ENCODE data around the gene VASN. TPM values are rescaled to one million over a fixed set of nuclear protein-coding genes. Genes with fewer than 3 reads are reported as not detected.
A peak's percentile ranks its signal among the peaks of the same experiment; 100 is the strongest.

VASN gene
- total and polyA plus RNA-seq, 9 of the 15 experiments (the other 6 are each of a cell fraction or from before 2014, with no cell fraction given) = 0.01 to 2.5 (median 0.41) TPM; not detected in 1

DNA sequence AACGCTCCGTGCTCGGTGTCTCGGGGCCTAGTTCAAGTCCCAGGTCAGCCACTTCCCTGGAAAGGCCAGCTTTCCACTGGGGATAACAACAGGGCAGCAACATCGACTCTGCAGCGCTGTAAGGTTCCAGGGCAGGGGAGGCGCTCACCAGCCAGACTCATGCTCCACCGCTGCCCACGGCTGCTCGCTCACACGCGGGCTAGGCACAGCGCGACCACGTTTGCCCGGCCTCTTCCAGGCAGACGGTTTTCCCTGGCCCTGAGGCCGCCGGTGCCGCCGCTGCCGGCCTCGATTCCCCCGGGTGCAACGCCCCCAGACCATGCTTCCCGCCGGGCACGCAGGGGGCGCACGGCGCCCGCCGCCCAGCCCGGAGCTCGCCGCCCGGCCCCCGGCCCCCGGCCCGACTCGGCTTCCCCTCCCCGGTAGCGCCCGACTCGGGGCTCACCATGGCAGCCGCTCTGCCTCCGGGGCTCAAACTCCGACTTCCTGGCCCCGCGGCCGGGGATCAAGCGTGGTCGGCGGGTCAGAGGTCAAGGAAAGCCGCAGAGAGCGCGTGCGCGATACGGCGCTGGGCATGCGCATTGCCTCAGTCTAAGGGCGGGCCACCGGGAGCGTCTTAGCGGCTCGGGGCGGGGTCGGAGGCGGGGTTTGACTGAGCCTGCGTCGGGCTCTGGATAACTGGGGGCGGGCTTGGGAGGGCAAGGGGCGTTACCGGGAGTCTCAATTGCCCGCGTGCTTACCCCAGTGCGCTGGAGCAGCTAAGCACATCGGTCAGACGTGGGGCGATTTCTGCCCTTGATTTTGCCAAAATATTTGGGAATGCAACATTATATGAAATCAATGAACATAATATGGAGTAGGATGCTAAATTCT lies 20.6 kb upstream of the VASN start, which contains the start of gene PAM16 (continued):
- TF ChIP-seq, protein P1, sequence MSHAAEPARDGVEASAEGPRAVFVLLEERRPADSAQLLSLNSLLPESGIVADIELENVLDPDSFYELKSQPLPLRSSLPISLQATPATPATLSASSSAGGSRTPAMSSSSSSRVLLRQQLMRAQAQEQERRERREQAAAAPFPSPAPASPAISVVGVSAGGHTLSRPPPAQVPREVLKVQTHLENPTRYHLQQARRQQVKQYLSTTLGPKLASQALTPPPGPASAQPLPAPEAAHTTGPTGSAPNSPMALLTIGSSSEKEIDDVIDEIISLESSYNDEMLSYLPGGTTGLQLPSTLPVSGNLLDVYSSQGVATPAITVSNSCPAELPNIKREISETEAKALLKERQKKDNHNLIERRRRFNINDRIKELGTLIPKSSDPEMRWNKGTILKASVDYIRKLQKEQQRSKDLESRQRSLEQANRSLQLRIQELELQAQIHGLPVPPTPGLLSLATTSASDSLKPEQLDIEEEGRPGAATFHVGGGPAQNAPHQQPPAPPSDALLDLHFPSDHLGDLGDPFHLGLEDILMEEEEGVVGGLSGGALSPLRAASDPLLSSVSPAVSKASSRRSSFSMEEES (CRISPR knock-in tag; IDR thresholded peaks at IDR 0.05) = no peak
- no peak for TF ChIP-seq HNRNPLL (IDR thresholded peaks at IDR 0.05; ENCODE audit: low read depth, low read length, poor library complexity, severe bottlenecking)
- TF ChIP-seq, protein P2, sequence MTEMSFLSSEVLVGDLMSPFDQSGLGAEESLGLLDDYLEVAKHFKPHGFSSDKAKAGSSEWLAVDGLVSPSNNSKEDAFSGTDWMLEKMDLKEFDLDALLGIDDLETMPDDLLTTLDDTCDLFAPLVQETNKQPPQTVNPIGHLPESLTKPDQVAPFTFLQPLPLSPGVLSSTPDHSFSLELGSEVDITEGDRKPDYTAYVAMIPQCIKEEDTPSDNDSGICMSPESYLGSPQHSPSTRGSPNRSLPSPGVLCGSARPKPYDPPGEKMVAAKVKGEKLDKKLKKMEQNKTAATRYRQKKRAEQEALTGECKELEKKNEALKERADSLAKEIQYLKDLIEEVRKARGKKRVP (CRISPR knock-in tag; IDR thresholded peaks at IDR 0.05) = no peak
- no peak for TF ChIP-seq XRCC4 (IDR thresholded peaks at IDR 0.05; ENCODE audit: extremely low read depth, insufficient read depth, insufficient read length)
- peak; percentile 46; the same call in 1 of the 2 replicates for TF ChIP-seq MTA3 (IDR thresholded peaks at IDR 0.05; ENCODE audit: borderline replicate concordance)
- TF ChIP-seq CHD2 (IDR thresholded peaks at IDR 0.05; ENCODE audit: low read depth, low read length) = no peak
- TF ChIP-seq TSC22D4 (tag; IDR thresholded peaks at IDR 0.05) = no peak
- no peak for TF ChIP-seq KDM1A (IDR thresholded peaks at IDR 0.05)
- peak; percentile 56; the same call in 1 of the 2 replicates for TF ChIP-seq ZFX (CRISPR knock-in tag; IDR thresholded peaks at IDR 0.05)
- TF ChIP-seq KAT7 (CRISPR knock-in tag; IDR thresholded peaks at IDR 0.05; ENCODE audit: borderline replicate concordance) = no peak
- TF ChIP-seq, protein P3, sequence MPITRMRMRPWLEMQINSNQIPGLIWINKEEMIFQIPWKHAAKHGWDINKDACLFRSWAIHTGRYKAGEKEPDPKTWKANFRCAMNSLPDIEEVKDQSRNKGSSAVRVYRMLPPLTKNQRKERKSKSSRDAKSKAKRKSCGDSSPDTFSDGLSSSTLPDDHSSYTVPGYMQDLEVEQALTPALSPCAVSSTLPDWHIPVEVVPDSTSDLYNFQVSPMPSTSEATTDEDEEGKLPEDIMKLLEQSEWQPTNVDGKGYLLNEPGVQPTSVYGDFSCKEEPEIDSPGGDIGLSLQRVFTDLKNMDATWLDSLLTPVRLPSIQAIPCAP (CRISPR knock-in tag; IDR thresholded peaks at IDR 0.05; ENCODE audit: borderline replicate concordance) = no peak
- TF ChIP-seq RAD51 (IDR thresholded peaks at IDR 0.05; ENCODE audit: borderline replicate concordance, low read depth) = no peak
- peak; percentile 42 to 72 for TF ChIP-seq MAZ (CRISPR knock-in tag; conservative IDR thresholded peaks at IDR 0.05 in 1 of 2, IDR thresholded peaks at IDR 0.05 in 1 of 2)
- no peak for TF ChIP-seq OTX1 (CRISPR knock-in tag; IDR thresholded peaks at IDR 0.05)
- no peak for TF ChIP-seq ZNF324 (CRISPR knock-in tag; IDR thresholded peaks at IDR 0.05)
- TF ChIP-seq, protein P4, sequence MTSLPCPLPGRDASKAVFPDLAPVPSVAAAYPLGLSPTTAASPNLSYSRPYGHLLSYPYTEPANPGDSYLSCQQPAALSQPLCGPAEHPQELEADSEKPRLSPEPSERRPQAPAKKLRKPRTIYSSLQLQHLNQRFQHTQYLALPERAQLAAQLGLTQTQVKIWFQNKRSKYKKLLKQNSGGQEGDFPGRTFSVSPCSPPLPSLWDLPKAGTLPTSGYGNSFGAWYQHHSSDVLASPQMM (CRISPR knock-in tag; IDR thresholded peaks at IDR 0.05) = no peak
- TF ChIP-seq KAT2B (IDR thresholded peaks at IDR 0.05; ENCODE audit: low read depth, low read length) = no peak
- TF ChIP-seq SETDB1 (IDR thresholded peaks at IDR 0.05; ENCODE audit: low read length) = no peak
- TF ChIP-seq LCOR (CRISPR knock-in tag; IDR thresholded peaks at IDR 0.05) = no peak
- TF ChIP-seq ZNF76 (CRISPR knock-in tag; IDR thresholded peaks at IDR 0.05; ENCODE audit: borderline replicate concordance) = no peak
- peak; percentile 94 for TF ChIP-seq NR2C1 (IDR thresholded peaks at IDR 0.05)
- TF ChIP-seq NR2C1 (tag; IDR thresholded peaks at IDR 0.05) = peak; percentile 96
- TF ChIP-seq, protein P5, sequence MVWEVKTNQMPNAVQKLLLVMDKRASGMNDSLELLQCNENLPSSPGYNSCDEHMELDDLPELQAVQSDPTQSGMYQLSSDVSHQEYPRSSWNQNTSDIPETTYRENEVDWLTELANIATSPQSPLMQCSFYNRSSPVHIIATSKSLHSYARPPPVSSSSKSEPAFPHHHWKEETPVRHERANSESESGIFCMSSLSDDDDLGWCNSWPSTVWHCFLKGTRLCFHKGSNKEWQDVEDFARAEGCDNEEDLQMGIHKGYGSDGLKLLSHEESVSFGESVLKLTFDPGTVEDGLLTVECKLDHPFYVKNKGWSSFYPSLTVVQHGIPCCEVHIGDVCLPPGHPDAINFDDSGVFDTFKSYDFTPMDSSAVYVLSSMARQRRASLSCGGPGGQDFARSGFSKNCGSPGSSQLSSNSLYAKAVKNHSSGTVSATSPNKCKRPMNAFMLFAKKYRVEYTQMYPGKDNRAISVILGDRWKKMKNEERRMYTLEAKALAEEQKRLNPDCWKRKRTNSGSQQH (CRISPR knock-in tag; IDR thresholded peaks at IDR 0.05) = no peak
- TF ChIP-seq RBFOX2 (IDR thresholded peaks at IDR 0.05; ENCODE audit: low read depth, low read length) = peak; percentile 92

All from K562 (cell line).